Fibroblast of skin of scalp (primary cell): Measurements from ENCODE around the gene AGR2.

Experiments
- DNase-seq: peaks from one replicate; pipeline ENCODE4 v3.0.0-alpha.2; 2013

The AGR2 gene

DNA sequence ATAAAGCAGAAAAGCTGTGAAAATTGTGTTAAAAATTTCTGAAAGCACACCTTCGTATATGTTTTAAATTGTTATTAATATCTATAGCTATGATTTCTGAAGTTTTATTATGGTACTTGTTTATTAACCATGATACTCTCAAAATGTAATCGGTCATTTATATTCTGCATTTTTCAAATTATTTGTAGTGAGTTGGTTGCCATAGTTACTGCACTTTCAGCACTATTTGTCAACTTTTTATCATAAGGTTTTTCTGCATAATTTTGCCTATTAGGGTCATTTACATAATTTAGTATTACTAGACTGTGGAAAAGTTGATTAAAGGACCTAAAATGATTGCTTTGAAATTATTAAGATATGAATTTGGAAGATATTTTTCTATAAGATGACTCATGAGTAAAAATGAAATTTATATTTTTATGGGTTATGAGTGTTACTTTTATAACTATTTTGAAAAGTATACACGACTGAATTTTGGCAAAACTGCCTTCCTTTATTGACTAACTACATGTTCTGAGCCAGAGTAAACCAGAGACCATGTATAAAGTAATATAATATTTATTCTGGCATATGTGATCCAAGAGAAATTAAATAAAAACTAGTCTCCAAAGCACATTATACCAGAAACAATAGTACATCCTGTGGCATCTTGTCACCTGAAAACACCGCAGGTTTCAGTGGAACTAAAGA, 7.9 kb upstream of the AGR2 start:
- DNase-seq, result no peak

DNA sequence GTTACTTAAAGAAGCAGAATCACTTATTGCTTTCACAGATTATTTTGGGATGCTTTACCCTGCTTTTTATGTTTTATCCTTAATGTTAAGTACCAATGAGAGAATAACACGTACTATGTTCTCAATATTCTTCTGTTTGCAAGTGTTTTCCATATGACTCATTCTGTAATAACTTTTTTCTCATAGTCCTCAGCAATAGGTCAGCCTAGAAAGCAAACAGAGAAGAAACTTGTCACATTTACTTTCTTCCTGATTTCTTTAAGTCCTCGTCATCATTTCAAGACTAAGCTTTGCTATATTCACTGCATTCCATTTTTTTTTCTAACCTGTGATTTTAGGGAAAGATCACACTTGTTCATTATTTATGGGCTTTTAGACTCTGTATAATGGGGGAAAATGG, 6.8 kb upstream of the AGR2 start:
- peak; percentile 58 for DNase-seq

GRCh38 chr7:16810573-16810972, 5.8 kb upstream of the AGR2 start:
- no peak for DNase-seq

- DNase-seq, result no peak
Measured at GRCh38 chr7:16810112-16810511, 5.3 kb upstream of the AGR2 start.

DNA sequence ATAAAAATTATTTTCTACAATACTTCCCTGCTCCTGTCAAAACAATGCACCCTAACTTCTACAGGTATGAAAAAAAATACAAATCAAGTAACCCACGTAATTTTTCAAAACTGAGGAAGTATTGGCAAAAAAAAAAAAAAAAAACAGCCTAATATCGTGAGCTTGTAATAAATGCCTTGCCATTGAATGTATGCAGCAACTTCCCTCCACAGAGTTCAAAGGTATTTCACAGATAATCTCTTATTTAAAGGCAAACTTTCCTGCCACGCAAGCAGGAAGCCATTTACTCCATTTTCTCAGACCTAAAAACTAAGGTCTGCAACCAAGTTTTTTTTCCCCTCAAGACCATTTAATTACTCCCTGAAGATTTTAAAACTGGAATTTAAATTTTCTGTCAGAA, 642 bp upstream of the AGR2 start:
- no peak for DNase-seq

- no peak for DNase-seq
Measured at GRCh38 chr7:16803881-16804673, 722 bp downstream of the AGR2 start.

GRCh38 chr7:16803125-16803524, 1.7 kb downstream of the AGR2 start:
- DNase-seq, result no peak

DNA sequence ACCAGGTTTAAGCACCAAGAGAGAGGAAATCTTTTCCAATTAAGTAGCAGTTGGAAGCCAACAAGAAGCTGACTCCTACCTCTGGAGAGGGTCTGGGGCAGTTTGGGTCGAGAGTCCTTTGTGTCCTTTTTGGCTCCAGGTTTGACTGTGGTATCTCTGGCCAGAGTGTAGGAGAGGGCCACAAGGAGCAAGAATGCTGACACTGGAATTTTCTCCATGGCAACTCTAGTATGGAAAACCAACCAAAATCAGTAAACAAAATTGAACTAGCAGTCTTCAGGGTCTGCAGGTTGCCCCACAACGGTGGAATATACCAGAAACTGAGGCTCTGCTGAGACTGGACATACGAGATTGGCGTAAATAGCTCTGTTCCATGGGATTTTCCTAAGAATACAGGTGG, 3.2 kb downstream of the AGR2 start:
- DNase-seq, result no peak

GRCh38 chr7:16801111-16801542, 3.7 kb downstream of the AGR2 start:
- DNase-seq, result peak; percentile 68

GRCh38 chr7:16795624-16796023, 9.2 kb downstream of the AGR2 start:
- no peak for DNase-seq

DNA sequence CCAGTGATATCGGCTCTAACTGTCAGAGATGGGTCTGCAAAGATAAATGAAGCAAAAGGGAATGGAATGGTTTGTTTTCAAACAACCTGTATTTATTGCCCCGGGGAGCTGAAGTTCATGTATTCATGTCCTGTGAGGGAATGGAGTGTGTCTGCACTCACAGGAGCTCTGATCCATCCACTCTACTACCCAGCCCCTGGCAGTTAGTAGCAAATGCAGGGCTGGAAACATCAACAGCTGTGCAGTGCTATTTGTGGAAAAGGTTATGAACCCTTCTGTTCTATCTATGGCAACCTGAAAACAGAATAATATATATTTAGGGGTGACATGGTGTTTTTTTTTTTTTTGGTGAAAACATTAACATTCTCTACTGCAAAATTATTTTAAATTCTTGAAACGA, 9.8 kb downstream of the AGR2 start:
- DNase-seq, result no peak

- no peak for DNase-seq
Measured at GRCh38 chr7:16791905-16792698, 12.7 kb downstream of the AGR2 start.

DNA sequence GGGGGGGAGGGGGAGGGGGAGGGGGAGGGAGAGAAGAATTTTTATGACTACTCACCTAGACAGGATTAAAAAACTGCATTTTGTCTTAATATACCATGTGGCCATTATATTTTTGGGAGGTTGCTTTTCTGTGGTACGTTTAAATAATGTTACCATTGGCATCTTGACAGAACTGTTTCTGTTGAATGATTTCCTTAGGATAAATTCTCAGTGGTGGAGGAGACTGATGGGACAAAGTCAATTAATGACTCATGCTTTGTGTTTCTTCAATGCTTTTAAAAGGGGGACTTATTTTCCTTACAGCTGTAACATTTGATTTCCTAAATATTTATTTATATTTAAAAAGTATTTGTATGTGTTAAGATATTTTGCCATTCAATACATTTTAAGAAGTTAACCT, 13.7 kb downstream of the AGR2 start:
- peak; percentile 9 for DNase-seq

DNA sequence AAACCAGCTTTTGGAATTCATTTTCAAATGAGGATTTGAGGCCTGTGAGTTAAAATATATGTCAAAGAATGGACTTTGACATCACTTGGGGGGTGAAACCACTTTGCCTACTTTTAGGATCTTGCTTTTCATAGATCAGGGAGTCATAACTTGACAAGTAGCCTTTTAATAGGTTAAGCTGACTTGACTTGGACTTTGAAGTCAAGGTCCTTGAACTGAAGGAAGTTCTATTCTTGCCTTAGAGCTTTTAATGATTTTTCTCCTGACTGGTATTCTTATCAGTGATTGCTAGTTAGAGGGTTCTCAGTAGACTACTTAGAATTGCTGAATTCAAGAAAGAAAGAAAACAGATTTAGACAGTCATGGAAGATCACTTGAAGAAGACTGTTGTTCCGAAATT, 17.7 kb downstream of the AGR2 start:
- DNase-seq, result no peak

DNA sequence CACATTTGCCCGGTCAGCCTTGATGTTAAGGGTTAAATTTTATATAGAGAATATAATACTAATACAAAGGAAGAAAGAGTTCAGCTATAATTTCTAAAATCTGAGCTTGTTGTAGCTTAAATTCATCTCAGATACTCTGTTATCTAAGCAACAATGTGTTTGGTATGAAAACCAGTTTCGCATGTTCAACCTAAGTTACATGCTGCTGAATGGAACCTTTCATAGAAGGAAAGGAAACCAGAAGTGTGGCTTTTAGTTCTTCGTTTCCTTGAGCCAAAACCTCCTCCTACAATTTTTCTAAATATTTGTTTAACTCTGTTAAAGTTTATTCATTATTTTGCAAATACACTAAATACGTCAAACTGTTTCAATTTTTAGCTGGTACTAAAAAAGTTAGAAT, 18.5 kb downstream of the AGR2 start:
- no peak for DNase-seq

DNA sequence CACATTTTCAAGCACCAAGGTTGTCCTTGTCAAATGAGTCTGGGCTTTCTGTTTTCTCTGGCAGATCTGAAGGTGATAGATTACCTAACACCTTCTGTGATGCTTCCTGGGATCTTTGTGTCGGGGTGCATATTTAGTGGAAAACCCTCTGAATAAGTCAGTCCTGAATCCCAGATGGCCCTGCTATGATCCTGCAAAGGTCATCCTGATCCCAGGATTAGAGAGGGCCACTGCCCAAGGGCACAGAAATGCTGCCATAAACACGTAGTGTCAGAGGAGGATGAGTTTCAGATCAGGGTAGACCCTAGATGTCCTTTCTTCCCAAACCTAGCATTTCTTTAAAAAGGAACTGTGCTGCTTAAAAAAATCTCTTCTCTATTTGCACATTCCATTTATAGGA, 19.0 kb downstream of the AGR2 start:
- DNase-seq, result no peak

DNA sequence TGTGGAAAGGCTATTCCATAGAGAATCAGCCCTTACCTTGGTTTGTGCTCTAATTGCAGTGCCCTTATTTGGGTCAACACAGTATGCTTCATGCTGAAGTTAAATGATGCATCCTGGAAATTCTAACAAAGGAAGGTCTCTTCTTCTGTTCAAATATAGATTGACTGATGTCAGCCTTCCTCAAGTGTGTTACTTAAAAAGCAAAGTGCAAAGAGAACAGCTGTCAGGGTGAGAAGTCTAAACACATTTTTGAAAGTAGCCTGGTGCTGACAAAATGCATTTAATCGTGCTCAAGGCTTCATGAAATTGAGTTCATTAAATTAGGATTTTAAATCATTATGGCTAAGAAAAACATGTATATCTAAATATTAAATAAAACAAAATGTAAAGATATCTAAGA, 19.5 kb downstream of the AGR2 start:
- DNase-seq, result no peak

DNA sequence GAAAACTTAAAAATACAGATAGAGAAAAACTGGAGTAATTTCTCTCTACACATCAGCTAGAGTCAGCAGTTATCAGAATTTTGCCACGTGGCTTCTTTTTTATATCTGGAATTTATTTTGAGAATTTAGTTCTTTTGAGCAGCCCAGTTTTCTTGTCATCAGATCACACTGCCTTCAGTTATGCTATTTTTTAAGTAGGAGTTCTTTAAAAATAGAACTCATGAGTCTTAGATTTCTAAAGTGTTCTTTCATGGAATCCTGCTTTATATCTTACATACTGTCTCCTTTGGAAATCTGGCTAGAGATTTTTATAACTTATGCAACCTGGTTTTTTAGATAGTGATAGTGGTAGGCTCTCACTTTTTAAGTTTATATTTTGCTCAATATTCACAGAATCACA, 24.2 kb downstream of the AGR2 start:
- no peak for DNase-seq

DNA sequence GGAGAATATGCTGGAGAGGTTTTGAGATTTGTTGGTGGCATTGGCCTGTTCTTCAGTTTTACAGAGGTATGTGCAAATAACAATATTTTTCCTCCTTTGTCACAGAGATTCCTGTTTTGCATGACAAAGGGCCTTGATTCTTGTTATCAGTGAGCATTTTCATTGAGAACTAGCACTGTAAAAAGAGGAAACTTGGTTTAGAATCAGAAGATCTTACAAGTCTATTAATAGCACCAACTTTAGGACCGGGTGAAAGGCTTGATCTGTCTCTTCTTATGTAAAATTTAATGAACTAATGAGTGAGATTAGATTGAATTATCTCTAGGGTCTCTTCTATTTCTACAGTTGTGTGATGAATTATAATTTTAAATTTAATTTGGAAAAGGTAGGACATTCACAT, 25.7 kb downstream of the AGR2 start:
- no peak for DNase-seq

DNA sequence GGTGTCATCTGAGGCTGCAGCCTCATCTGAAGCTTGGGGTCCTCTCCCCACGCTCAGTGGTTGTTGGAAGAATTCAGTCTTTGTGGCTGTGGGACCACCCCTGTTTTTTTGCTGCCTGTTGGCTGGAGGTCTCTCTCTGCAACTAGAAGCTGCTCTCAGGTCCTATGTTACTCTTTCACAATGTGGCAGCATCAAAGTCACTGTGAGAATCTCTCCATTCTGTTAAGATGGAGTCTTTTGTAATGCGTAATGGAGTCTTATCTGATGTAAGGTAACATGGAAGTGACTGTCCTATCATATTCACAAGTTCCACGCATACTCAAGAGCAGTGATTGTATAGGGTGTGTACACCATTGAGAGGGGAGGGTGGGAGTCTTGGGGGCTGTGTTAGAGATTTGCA, 26.3 kb downstream of the AGR2 start:
- DNase-seq, result no peak

GRCh38 chr7:16776053-16776452, 28.7 kb downstream of the AGR2 start:
- DNase-seq, result no peak

- no peak for DNase-seq
Measured at GRCh38 chr7:16774986-16775385, 29.8 kb downstream of the AGR2 start.

GRCh38 chr7:16774294-16774693, 30.5 kb downstream of the AGR2 start:
- no peak for DNase-seq

DNA sequence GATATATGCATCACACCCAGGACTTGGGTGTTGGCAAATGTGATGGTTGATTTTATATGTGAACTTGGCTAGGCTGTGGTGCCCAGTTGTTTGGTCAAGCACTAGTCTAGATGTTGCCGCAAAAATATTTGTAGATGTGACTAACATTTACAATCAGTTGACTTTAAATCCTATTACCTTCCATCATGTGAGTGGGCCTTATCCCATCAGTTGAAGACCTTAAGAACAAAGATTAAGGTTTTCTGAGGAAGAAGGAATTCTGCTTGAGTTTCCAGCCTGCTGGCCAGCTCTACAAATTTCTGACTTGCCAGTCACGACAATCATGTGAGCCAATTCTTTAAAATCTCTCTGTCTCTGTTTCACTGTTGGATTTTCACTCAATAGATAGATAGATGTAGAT, 30.9 kb downstream of the AGR2 start:
- DNase-seq, result no peak
